GM10248 (cell line): ENCODE results near the gene KIN.
"Not testable (repeated sequence)": the region's sequence is repeated elsewhere in the genome, so short reads cannot be mapped to it uniquely, and the experiment has no call there.

Experiments used
- CTCF ChIA-PET: fragments of 300-600 bp; sonication (Branson Sonifier 250); formaldehyde crosslinking; extraction: SDS; loops from one replicate; lab custom pipeline; 2021; ENCODE audit warnings: antibody characterized with exemption; lab: Yijun Ruan, JAX
- POLR2A ChIA-PET: fragments of 350-650 bp; sonication (Branson Sonifier 250); formaldehyde crosslinking; extraction: SDS; loops from one replicate; lab custom pipeline; 2020; ENCODE audit warnings: antibody characterized with exemption; lab: Yijun Ruan, JAX
- DNase-seq: peaks from one replicate; pipeline ENCODE4 v3.0.0; 2012; ENCODE audit errors: extremely low spot score
- TF ChIP-seq, protein P1 (sequence below): IDR thresholded peaks from 2 replicates; pipeline ENCODE4 v1.5.1; 2012; ENCODE audit warnings: mild to moderate bottlenecking, low read depth; ENCODE audit errors: extremely low read depth, missing control alignments, control extremely low read depth

Gene KIN

DNA sequence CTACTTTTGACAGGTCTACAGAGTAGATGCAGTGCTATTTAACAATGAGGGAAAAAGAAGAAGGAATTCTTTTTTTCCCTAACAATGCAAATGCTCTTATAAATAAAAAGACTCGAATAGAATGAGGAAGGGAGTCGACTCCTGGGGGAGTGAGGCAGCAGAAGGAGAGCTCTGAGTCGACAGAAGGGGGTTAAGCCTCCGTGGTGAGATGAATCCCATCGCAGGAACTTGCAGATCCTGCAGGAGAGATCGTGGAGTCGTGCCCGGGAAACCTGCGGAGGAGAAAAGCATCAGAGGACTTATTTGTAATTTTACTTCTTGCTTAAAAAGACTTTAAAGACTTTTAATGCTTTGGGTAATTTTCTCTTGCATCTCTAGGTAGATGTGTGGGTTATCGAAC, 67.3 kb downstream of the KIN start:
- no peak for DNase-seq
- TF ChIP-seq, protein P1, sequence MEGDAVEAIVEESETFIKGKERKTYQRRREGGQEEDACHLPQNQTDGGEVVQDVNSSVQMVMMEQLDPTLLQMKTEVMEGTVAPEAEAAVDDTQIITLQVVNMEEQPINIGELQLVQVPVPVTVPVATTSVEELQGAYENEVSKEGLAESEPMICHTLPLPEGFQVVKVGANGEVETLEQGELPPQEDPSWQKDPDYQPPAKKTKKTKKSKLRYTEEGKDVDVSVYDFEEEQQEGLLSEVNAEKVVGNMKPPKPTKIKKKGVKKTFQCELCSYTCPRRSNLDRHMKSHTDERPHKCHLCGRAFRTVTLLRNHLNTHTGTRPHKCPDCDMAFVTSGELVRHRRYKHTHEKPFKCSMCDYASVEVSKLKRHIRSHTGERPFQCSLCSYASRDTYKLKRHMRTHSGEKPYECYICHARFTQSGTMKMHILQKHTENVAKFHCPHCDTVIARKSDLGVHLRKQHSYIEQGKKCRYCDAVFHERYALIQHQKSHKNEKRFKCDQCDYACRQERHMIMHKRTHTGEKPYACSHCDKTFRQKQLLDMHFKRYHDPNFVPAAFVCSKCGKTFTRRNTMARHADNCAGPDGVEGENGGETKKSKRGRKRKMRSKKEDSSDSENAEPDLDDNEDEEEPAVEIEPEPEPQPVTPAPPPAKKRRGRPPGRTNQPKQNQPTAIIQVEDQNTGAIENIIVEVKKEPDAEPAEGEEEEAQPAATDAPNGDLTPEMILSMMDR = no peak
- ChIA-PET CTCF (no interaction called here), POLR2A (no interaction called here)

DNA sequence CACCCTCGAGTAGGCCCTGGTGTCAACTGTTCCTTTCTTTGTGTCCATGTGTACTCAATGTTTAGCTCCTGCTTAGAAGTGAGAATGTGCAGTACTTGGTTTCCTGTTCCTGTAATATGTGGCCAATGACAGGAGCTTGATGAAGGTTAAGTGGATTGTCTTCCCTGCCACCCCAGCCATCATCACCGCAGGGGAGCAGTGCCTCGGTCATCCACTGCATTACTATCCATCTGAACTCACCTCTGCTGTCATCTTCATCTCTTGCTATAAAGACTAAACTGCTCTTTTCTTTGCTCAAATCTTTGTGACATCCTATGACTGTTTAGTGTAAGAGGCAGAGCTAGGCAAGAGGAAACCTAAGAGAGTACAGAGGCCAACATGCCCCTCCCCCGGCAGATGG, 69.1 kb downstream of the KIN start:
- ChIA-PET CTCF (interaction anchor here (0.9 kb wide), 1 partner anchor 12 kb away, joined by 3 read pairs; no protein-coding TSS in a partner anchor), POLR2A (no interaction called here)
- TF ChIP-seq, protein P1 = no peak
- DNase-seq = no peak

DNA sequence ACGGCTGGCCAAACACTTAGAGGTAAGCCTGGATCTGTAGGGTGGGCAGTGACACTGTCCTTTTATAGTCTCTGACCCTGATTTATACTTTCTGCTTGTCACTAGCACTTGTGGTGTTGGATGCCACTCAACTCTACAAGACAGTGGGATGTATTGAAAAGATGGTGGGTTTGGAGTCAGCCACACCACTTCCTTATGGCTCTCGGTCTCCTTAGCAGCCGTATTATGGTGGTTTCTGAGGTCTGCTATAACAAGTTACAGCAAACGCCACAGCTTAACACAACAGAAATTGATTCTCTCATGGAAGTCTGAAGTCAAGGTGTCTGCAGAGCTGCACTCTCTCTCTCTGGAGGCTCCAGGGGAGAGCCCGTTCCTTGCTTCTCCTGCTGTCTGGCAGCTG, 70.0 kb downstream of the KIN start:
- no peak for DNase-seq
- ChIA-PET CTCF (interaction anchor here (0.9 kb wide), 1 partner anchor 11 kb away, joined by 3 read pairs; no protein-coding TSS in a partner anchor), POLR2A (no interaction called here)
- TF ChIP-seq, protein P1 = no peak

DNA sequence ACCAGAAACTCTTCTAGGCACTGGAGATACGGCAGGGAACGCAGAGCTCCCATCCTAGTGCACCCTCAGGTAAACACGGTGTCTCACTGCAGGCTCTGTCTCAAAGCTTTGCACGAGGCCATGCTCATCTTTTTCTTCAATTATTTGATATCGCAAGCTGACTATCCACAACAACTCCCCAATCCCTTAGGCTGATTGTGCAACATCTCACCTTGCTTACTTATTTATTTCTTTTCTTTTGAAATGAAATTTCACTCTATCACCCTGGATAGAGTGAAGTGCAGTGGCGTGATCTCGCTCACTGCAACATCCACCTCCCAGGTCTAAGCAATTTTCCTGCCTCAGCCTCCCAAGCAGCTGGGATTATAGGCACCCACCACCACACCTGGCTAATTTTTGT, 72.3 kb downstream of the KIN start:
- DNase-seq = no peak
- TF ChIP-seq, protein P1 = no peak
- ChIA-PET CTCF (interaction anchor here (1.0 to 1.1 kb wide), 2 partner anchors 10 to 14 kb away, joined by 3 read pairs; no protein-coding TSS in a partner anchor), POLR2A (no interaction called here)

DNA sequence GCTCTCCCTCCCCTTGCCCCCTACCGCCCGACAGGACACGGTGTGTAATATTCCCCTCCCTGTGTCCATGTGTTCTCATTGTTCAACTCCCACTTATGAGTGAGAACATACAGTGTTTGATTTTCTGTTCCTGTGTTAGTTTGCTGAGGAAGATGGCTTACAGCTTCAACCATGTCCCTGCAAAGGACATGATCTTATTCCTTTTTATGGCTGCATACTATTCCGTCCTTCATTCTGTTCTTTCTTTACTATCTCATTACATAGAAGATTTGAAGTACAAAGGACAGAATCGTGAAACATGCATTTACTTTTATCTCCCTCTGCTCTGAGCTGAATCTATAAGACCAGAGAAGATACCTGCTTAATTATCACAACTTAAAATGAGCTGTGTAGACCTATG, 76.7 kb downstream of the KIN start:
- CTCF ChIA-PET = not testable (repeated sequence)

DNA sequence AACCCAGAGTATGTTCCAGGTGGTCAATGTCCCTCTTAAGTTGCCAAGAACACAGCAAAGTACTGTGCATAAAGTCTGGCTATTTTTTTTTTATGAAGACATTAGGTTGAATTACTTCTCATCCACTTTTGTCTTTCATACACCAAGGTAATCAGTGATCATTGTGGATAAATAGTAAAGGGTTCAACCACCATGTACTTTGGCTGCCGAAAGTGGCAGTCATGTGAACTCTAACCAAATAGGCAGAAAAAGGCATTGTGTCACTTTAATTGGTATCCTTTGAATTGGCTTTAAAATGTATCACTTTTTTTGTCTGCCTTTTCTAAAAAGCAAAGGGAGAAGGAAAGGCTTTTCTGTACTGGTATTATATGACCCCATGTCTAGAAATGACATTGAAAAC, 77.3 kb downstream of the KIN start:
- DNase-seq = no peak
- POLR2A ChIA-PET = no interaction called here
- TF ChIP-seq, protein P1 = no peak
- CTCF ChIA-PET = no interaction called here

More for the DNA sequence above, 76.7 kb downstream of the KIN start:
- DNase-seq, POLR2A ChIA-PET: not testable (repeated sequence)

DNA sequence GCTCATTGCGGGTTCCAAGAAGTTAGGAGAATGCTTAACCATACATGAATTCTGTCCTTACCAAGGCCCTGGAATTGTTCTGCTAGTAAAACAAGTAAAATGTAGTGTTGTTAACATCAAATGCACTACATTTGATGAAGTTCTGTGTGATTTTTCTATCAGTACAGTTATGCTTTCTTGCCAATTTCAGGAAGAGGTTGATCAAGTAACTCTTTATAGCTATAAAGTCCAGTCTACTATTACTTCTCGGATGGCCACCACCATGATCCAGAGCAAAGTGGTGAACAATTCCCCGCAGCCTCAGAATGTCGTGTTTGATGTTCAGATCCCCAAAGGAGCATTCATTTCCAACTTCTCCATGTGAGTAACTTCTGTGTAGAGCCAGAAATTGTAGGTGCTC, 79.0 kb downstream of the KIN start:
- ChIA-PET CTCF (no interaction called here), POLR2A (interaction anchor here (0.9 kb wide), 1 partner anchor 8 kb away, joined by 5 read pairs; no protein-coding TSS in a partner anchor)
- TF ChIP-seq, protein P1 = no peak
- DNase-seq = no peak
